ENCODE data around the gene KIR2DL3. TPM values are rescaled to one million over a fixed set of nuclear protein-coding genes. Genes with fewer than 3 reads are reported as not detected.
"Not testable (repeated sequence)": the region's sequence is repeated elsewhere in the genome, so short reads cannot be mapped to it uniquely, and the experiment has no call there.

KIR2DL3 gene
- total RNA-seq, 4 donors from 2014 or later = not detected

DNA sequence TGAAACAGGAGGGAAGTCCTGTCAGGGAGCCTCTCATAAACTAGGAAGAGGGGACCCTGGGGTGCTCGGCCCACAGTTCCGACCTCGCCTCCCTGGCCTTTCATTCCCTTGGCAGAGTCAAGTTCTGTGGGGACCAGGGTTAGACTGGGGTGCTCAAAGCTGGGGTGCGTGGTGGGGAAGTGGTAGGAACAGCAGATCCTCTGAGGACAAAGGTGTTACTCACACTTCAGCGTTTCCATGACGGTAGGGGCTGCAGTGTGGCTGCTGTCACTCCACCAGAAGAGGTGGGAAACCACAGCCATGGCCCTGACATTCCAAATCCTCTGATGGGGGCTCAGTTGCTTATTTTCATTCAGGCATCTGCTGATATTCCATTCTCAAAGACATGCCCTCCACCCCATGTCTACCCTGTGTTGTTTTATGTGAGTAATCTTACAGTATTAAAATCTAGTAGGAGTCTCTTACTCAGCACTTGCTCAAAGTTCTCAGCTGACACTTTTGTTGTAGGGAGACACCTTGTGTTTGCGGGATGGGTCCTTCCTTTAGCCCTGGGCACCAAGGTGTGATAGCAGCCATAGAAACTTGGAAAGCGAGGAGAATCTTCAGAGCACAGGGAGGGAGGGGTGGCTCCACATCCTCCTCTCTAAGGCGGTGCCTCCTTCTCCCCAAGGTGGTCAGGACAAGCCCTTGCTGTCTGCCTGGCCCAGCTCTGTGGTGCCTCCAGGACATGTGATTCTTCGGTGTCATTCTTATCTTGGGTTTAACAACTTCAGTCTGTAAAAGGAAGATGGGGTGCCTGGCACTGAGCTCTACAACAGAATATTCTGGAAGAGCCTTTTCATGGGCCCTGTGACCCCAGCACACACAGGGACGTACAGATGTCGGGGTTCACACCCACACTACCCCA, 18.1 kb downstream of the KIR2DL3 start:
- peaks cover 0 to 11% (median 0%) of the 10 kb centered on the region in 4 donors for H3K9me3 ChIP-seq
- not testable (repeated sequence) for H3K36me3 ChIP-seq; DNase-seq (ENCODE audit: low spot score in 2 of 2); H3K27ac ChIP-seq; H3K27me3 ChIP-seq; H3K4me3 ChIP-seq; H3K4me1 ChIP-seq
- 76 to 84% methylated on average over 10 to 11 of the region's 12 CpGs for WGBS, 2 donors

DNA sequence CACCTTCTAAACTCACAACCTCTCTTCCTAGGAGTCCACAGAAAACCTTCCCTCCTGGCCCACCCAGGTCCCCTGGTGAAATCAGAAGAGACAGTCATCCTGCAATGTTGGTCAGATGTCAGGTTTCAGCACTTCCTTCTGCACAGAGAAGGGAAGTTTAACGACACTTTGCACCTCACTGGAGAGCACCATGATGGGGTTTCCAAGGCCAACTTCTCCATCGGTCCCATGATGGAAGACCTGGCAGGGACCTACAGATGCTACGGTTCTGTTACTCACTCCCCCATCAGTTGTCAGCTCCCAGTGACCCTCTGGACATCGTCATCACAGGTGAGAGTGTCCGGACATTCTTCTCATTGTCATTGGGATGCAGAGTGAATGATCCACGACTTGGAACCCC, 20.3 kb downstream of the KIR2DL3 start:
- 55% methylated on average over 6 of the region's 6 CpGs; no CpG with 5 or more reads in 1 of the 2 donors for WGBS, 2 donors
- H3K4me1 ChIP-seq, H3K4me3 ChIP-seq: not testable (repeated sequence)

DNA sequence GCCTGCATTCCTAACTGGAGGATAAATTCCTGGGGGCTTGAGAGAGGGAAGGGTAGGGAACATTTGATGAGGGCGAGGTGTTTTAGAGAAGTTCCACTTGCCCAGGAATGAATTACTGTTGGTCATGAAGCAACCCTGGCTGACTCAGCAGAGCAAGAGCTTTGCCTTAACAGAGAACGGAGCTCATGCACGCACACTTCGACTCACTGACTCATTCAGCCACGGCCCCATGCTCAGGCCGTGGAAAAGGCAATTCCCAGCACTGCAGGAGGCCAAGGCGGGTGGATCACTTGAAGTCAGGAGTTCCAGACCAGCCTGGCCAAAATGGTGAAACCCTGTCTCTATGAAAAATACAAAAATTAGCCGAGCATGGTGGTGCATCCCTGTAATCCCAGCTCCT, 25.9 kb downstream of the KIR2DL3 start:
- H3K9me3 ChIP-seq = peaks cover 0 to 22% (median 0%) of the 10 kb centered on the region in 4 donors
- WGBS, 2 donors = 73 to 81% methylated on average over 7 to 8 of the region's 8 CpGs
- not testable (repeated sequence) for H3K4me3 ChIP-seq; H3K27me3 ChIP-seq; H3K27ac ChIP-seq; H3K36me3 ChIP-seq; DNase-seq (ENCODE audit: low spot score in 2 of 2); H3K4me1 ChIP-seq

More for the DNA sequence above, 20.3 kb downstream of the KIR2DL3 start:
- not testable (repeated sequence) for H3K27ac ChIP-seq; DNase-seq (ENCODE audit: low spot score in 2 of 2); H3K27me3 ChIP-seq; H3K36me3 ChIP-seq
- H3K9me3 ChIP-seq = peaks cover 0 to 11% (median 0%) of the 10 kb centered on the region in 4 donors

DNA sequence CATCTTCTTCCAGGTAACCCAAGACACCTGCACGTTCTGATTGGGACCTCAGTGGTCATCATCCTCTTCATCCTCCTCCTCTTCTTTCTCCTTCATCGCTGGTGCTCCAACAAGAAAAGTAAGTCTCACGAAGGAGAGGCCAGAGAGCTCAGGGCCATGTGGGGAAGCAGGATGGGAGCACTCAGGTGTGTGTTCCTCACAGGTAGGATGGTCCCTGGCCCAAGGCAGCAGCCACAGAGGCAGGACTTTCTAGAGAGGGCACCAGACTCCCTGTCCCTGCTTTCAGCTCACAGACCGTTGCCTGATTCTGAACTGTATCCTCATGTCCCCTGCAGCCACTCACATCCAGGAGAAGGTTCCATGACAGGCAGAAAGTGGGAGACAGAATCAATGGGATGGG, 28.2 kb downstream of the KIR2DL3 start:
- H3K27me3 ChIP-seq; H3K27ac ChIP-seq; H3K4me3 ChIP-seq; H3K4me1 ChIP-seq; DNase-seq (ENCODE audit: low spot score in 2 of 2); H3K36me3 ChIP-seq: not testable (repeated sequence)
- 67 to 70% methylated on average over 3 to 4 of the region's 4 CpGs for whole genome bisulfite sequencing, 2 donors
- peaks cover 0 to 11% (median 0%) of the 10 kb centered on the region in 4 donors for H3K9me3 ChIP-seq

DNA sequence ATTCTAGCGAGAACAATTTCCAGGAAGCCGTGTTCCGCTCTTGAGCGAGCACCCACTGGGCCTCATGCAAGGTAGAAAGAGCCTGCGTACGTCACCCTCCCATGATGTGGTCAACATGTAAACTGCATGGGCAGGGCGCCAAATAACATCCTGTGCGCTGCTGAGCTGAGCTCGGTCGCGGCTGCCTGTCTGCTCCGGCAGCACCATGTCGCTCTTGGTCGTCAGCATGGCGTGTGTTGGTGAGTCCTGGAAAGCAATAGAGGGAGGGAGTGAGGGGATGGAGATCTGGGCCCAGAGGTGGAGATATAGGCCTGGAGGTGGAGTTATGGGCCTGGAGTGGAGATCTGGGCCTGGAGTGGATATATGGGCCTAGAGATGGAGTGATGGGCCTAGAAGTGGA, 31.3 kb downstream of the KIR2DL3 start, which contains the start of gene KIR2DL1:
Gene KIR2DL1 (plus strand): TSS at position 148 of the 400 bp plus-strand sequence. CDS start 58 bp downstream, at position 206.
- not testable (repeated sequence) for DNase-seq (ENCODE audit: low spot score in 2 of 2); H3K4me1 ChIP-seq; H3K4me3 ChIP-seq; H3K36me3 ChIP-seq; H3K27ac ChIP-seq; H3K27me3 ChIP-seq
- H3K9me3 ChIP-seq = peaks cover 0 to 11% (median 0%) of the 10 kb centered on the region in 4 donors
- WGBS, 2 donors = 95 to 100% methylated on average over 14 to 15 of the region's 15 CpGs

DNA sequence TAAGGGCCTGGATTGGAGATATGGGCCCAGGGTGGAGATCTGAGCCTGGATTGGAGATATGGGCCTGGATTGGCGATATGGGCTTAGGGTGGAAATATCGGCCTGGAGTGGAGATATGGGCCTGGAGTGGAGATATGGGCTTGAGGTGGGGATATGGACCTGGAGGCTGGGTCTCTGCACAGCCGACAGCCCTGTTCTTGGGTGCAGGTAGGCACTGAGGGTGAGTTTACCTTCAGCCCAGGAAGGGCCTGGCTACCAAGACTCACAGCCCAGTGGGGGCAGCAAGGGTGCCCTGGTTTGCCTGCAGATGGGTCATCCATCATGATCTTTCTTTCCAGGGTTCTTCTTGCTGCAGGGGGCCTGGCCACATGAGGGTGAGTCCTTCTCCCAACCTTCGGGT, 32.2 kb downstream of the KIR2DL3 start:
- not testable (repeated sequence) for H3K36me3 ChIP-seq; DNase-seq (ENCODE audit: low spot score in 2 of 2); H3K4me1 ChIP-seq; H3K4me3 ChIP-seq; H3K27ac ChIP-seq; H3K27me3 ChIP-seq
- H3K9me3 ChIP-seq = peaks cover 0 to 11% (median 0%) of the 10 kb centered on the region in 4 donors
- WGBS, 2 donors = 72 to 88% methylated on average over 4 of the region's 4 CpGs

DNA sequence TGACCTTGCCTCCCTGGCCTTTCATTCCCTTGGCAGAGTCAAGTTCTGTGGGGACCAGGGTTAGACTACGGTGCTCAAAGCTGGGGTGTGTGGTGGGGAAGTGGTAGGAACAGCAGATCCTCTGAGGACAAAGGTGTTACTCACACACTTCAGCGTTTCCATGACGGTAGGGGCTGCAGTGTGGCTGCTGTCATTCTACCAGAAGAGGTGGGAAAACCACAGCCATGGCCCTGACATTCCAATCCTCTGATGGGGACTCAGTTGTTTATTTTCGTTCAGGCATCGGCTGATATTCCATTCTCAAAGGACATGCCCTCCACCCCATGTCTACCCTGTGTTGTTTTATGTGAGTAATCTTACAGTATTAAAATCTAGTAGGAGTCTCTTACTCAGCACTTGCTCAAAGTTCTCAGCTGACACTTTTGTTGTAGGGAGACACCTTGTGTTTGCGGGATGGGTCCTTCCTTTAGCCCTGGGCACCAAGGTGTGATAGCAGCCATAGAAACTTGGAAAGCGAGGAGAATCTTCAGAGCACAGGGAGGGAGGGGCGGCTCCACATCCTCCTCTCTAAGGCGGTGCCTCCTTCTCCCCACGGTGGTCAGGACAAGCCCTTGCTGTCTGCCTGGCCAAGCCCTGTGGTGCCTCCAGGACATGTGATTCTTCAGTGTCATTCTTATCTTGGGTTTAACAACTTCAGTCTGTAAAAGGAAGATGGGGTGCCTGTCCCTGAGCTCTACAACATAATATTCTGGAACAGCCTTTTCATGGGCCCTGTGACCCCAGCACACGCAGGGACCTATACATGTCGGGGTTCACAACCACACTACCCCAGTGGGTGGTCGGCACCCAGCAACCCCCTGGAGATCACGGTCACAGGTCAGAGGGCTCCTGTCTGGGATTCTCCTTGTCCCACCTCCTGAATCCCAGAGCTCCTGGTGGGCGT, 33.0 kb downstream of the KIR2DL3 start:
- H3K4me1 ChIP-seq; H3K36me3 ChIP-seq; DNase-seq (ENCODE audit: low spot score in 2 of 2); H3K4me3 ChIP-seq; H3K27ac ChIP-seq; H3K27me3 ChIP-seq; H3K9me3 ChIP-seq: not testable (repeated sequence)
- WGBS, 2 donors = 82 to 85% methylated on average over 15 of the region's 15 CpGs

DNA sequence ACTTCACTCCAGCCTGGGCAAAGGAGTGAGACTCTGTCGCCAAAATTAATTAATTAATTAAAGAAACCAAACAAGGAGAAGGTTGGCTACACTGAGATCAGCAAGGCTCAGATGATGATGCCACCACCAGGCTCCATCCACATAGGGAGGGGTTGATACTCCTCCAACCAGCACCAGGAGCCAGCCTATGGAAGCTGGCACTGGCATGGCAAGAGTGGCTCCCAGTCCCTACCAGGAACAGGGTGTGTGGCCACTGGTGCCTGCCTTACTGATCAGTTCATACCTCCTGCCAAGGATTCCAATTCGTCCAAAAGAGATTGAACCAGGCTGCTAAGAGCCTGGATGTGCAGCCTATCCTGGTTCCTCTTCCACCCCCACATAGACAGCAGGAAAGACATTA, 34.4 kb downstream of the KIR2DL3 start:
- DNase-seq (ENCODE audit: low spot score in 2 of 2); H3K4me1 ChIP-seq; H3K36me3 ChIP-seq; H3K27me3 ChIP-seq; H3K4me3 ChIP-seq; H3K27ac ChIP-seq; H3K9me3 ChIP-seq: not testable (repeated sequence)
- 57 to 68% methylated on average over 2 of the region's 2 CpGs for WGBS, 2 donors

DNA sequence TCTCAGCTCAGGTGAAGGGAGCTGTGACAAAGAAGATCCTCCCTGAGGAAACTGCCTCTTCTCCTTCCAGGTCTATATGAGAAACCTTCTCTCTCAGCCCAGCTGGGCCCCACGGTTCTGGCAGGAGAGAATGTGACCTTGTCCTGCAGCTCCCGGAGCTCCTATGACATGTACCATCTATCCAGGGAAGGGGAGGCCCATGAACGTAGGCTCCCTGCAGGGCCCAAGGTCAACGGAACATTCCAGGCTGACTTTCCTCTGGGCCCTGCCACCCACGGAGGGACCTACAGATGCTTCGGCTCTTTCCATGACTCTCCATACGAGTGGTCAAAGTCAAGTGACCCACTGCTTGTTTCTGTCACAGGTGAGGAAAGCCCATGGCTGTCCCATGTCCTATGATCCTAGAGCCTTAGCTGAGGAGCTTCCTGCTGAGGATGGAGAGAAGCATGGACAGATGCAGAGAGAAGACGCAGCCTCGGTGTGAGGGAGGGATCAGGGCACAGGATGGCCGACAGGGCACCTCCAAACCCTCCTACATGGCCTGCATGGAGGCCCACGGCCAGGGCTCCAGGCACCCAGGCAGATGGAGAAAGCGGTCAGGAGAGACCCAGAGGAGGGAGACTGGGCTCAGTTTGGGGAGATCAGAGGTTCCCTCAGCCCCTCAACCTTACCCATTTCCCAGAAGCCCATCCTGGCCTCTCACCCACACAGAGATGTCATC, 36.9 kb downstream of the KIR2DL3 start:
- not testable (repeated sequence) for H3K9me3 ChIP-seq; H3K4me3 ChIP-seq; H3K4me1 ChIP-seq; H3K27ac ChIP-seq; DNase-seq (ENCODE audit: low spot score in 2 of 2); H3K27me3 ChIP-seq; H3K36me3 ChIP-seq
- WGBS, 2 donors = 75 to 80% methylated on average over 12 of the region's 12 CpGs

DNA sequence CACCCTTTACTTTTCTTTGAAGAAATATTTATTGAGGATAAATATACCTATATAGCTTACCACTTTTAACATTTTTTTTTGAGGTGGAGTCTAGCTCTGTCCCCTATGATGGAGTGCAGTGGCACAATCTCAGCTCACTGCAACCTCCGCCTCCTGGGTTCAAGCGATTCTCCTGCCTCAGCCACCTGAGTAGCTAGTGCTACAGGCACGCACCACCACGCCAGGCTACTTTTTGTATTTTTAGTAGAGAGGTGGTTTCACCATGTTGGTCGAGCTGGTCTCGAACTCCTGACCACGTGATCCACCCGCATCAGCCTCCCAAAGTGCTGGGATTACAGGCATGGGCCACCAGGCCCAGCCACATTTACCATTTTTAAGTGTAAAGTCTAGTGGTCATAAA, 37.5 kb downstream of the KIR2DL3 start:
- not testable (repeated sequence) for DNase-seq (ENCODE audit: low spot score in 2 of 2); H3K27me3 ChIP-seq; H3K4me3 ChIP-seq; H3K9me3 ChIP-seq; H3K36me3 ChIP-seq; H3K27ac ChIP-seq; H3K4me1 ChIP-seq
- WGBS, 2 donors = 70 to 72% methylated on average over 8 of the region's 8 CpGs

DNA sequence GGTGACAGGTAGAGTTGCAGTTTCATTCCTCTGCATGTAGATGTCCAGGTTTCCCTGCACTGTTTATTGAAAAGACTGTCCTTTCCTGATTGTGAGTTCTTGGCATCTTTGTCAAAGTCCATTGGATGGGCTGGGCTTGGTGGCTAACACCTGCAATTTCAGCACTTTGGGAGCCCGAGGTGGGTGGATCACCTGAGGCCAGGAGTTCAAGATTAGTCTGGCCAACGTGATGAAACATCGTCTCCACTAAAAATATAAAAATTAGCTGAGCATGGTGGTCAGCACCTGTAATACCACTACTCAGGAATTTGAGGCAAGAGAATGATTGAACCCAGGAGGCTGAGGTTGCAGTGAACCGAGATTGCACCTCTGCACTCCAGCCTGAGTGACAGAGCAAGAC, 39.5 kb downstream of the KIR2DL3 start:
- WGBS, 2 donors = 59 to 62% methylated on average over 4 of the region's 4 CpGs
- not testable (repeated sequence) for H3K27ac ChIP-seq; H3K36me3 ChIP-seq; DNase-seq (ENCODE audit: low spot score in 2 of 2); H3K4me3 ChIP-seq; H3K9me3 ChIP-seq; H3K27me3 ChIP-seq; H3K4me1 ChIP-seq

DNA sequence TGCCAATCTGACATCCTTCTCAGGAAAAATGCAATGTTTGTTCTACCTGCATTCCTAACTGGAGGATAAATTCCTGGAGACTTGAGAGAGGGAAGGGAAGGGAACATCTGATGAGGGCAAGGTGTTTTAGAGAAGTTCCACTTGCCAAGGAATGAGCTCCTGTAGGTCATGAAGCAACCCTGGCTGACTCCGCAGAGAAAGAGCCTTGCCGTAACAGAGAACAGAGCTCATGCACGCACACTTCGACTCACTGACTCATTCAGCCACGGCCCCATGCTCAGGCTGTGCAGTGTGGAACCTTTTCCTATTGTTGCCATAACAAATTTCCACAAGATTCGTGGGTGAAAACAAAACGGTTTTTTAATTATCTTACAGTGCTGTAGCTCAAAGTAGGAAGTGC, 40.6 kb downstream of the KIR2DL3 start:
- 64 to 72% methylated on average over 7 of the region's 7 CpGs for WGBS, 2 donors
- not testable (repeated sequence) for H3K9me3 ChIP-seq; H3K27me3 ChIP-seq; DNase-seq (ENCODE audit: low spot score in 2 of 2); H3K4me3 ChIP-seq; H3K36me3 ChIP-seq; H3K27ac ChIP-seq; H3K4me1 ChIP-seq

DNA sequence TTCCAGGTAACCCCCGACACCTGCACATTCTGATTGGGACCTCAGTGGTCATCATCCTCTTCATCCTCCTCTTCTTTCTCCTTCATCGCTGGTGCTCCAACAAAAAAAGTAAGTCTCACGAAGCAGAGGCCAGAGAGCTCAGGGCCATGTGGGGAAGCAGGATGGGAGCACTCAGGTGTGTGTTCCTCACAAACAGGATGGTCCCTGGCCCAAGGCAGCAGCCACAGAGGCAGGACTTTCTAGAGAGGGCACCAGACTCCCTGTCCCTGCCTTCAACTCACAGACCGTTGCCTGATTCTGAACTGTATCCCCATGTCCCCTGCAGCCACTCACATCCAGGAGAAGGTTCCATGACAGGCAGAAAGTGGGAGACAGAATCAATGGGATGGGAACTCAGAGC, 44.6 kb downstream of the KIR2DL3 start:
- H3K27ac ChIP-seq; H3K4me1 ChIP-seq; H3K4me3 ChIP-seq; H3K36me3 ChIP-seq; DNase-seq (ENCODE audit: low spot score in 2 of 2); H3K9me3 ChIP-seq; H3K27me3 ChIP-seq: not testable (repeated sequence)
- WGBS, 2 donors = 63 to 72% methylated on average over 4 of the region's 4 CpGs
